HL-60 (cell line): ENCODE measurements around the gene VASN.

Experiments
- CTCF ChIP-seq: IDR thresholded peaks from one replicate; pipeline ENCODE4 v1.5.1; 2011; ENCODE audit warnings: low read length, control low read depth, inconsistent platforms; ENCODE audit not compliant: insufficient read depth
- POLR2AphosphoS5 ChIP-seq: IDR thresholded peaks from 2 replicates; pipeline ENCODE4 v1.6.1; 2012; ENCODE audit warnings: low read depth
- REST ChIP-seq: IDR thresholded peaks from 2 replicates; pipeline ENCODE4 v1.6.1; 2012; ENCODE audit warnings: low read depth; ENCODE audit not compliant: insufficient replicate concordance
- SPI1 ChIP-seq: IDR thresholded peaks from 2 replicates; pipeline ENCODE4 v1.6.1; 2012; ENCODE audit warnings: low read depth, mild to moderate bottlenecking, borderline replicate concordance

- no peak for TF ChIP-seq CTCF
- no peak for TF ChIP-seq REST
- no peak for TF ChIP-seq POLR2AphosphoS5
- no peak for TF ChIP-seq SPI1
Observed at GRCh38 chr16:4385066-4385788, 13.6 kb downstream of the VASN start.
